Activated CD4-positive, alpha-beta T cell treated with anti-CD3 and anti-CD28 coated beads for 48 hours (primary cell): ENCODE measurements around the gene GPR137B.
"Not testable (repeated sequence)": the region's sequence is repeated elsewhere in the genome, so short reads cannot be mapped to it uniquely, and the experiment has no call there.

Experiments
- DNase-seq: peaks from one replicate; pipeline ENCODE4 v3.0.0-alpha.2; 2020

Gene GPR137B

DNA sequence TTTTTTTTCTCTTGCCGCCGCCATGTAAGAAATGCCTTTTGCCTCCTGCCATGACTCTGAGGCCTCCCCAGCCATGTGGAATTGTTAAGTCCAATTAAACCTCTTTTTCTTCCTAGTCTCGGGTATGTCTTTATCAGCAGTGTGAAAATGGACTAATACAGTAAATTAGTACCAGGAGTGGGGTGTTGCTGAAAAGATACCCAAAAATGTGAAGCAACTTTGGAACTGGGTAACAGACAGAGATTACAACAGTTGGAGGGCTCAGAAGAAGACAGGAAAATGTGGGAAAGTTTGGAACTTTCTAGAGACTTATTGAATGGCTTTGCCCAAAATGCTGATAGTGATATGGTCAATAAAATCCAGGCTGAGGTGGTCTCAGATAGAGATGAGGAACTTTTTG lies 19.4 kb downstream of the GPR137B start:
- DNase-seq: not testable (repeated sequence)

DNA sequence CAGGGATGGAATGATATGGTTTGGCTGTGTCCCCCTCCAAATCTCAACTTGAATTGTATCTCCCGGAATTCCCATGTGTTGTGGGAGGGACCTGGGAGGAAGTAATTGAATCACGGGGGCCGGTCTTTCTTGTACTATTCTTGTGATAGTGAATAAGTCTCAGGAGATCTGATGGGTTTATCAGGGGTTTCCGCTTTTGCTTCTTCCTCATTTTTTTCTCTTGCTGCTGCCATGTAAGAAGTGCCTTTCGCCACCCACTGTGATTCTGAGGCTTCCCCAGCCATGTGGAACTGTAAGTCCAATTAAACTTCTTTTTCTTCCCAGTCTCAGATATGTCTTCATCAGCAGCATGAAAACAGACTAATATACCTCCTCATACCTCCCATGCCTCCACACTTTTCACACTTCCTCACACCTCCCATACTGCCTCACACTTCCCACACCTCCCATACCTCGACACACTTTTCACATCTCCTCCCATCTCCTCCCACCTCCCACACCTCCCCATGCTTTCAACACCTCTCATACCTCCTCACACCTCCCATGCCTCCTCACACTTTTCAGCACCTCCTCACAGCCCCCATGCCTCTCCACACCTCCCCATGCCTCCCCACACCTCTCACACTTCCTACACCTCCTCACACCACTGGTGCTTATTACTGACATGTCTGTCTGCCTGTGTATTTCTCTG lies 21.3 kb downstream of the GPR137B start:
- DNase-seq: no peak

GRCh38 chr1:236164273-236164672 lies 21.9 kb downstream of the GPR137B start:
- no peak for DNase-seq

DNA sequence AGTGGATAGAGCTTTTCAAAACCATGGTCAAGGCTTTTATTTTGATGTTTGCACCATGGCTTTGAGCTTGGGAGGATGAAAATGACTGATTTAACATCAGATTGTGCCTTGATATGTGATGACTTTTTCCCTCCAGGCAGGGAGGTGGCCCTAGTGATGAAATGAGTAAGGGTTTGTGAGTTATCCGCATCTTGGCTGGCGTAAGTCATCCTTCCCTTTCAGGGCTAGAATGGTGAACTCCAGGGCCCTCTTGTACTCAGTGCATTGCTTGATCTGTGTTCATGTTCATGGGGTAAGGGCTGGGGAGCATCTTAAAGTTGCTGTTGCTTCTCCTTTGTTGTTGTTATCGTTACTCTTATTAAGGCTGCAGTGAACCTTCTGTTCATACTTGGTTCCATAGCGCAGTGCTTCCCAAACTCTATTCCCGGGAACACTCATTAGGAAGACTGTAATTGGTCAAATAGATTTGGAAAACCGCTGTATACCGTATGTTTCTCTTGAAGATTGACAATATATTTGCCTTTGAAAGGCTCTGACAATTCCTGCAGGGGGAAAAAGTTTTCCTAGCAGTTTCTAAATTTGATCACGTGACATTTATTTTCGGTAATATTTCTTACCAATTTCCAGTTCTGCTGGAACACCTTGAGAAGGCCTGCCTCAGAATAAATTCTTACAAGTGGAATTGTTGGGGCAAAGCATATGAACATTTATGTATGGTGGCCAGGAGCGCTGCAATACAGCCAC lies 23.1 kb downstream of the GPR137B start:
- peak; percentile 22 for DNase-seq

GRCh38 chr1:236166041-236166440 lies 23.7 kb downstream of the GPR137B start:
- DNase-seq: no peak

GRCh38 chr1:236167154-236167553 lies 24.8 kb downstream of the GPR137B start:
- no peak for DNase-seq

GRCh38 chr1:236167578-236167977 lies 25.2 kb downstream of the GPR137B start:
- no peak for DNase-seq

- peak; percentile 36 for DNase-seq
These were observed 26.5 kb downstream of the GPR137B start for GRCh38 chr1:236168716-236169429.

DNA sequence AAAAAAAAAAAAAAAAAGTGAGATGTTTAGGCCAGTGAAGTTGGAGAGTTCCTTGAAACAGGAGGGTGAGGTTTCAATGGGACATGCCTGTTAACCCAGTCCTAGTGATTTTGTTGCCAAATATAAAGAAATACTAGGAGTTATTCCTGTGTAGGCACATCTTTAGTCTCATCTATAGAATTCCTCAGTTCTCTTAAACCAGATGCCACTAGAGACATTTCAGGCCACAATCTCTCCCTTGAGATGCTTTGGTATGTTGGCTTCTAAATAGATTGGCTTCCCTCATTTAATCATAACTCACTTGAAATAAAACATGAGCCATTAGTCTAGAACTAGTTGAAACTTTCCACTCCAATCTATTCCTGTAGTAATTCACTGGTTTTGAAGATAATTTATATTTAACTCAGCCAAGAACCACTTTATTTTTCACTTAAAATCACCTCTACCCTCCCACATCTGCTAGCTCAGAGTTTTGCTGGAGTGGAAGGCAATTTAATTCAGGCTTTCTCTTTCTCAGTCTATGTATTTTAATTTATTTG lies 29.8 kb downstream of the GPR137B start:
- DNase-seq: no peak

DNA sequence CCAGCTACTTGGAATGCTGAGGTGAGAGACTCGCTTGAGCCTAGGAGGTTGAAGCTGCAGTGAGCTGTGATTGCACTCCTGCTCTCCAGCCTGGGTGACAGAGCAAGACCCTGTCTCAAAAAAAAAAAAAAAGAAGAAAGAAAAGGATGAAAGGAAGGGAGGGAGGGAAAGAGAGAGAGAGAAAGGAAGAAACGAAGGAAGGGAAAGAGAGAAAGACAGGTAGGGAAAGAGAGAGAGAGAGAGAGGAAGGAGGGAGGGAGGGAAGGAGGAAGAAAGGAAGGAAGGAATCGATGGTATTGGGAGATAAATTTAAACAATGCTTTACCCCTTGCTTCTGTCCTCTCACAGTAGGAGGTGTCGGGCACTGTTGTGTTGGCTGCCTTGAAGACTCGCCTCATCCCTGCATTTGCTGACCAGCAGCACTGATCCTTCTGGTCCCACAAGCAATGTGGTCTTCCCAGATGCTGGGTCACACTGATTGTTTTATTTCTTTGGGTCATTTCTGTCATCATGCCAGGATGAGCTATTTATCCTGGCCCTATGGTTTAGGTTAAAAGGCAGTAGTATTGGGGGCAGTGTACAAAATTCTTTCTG lies 30.9 kb downstream of the GPR137B start:
- DNase-seq: no peak

DNA sequence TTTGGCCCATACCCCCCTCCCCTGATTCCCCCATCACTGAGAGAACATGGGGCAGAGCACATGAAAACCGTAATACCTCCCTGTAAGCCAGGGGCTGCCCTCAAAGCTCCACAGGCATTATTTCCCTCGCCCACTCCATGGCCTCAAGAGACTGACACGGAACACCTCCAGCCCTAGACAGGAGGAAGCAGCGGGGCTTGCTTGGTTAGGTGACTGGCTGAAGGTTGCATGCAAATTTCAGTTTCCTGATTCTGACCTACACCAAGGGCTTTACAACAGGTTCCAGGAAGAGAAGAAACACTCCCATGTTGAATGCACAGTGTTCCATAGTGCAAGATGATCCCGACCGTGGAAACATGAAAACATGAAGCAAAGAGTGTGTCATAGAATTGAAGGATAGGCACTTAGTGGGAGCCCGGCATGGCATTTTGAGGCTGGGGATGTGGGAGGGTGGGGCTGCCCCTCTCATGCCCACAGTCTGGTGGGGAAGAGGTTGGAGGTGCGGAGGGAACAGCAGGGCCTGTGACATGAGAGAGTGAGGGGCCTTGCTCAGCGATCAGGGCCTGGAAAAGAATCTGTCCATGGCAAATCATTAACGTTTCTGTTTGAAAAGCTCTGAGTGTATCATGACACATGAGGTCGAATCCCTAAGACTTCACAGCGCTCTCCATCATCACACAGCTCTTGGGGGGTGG lies 33.5 kb downstream of the GPR137B start:
- no peak for DNase-seq

DNA sequence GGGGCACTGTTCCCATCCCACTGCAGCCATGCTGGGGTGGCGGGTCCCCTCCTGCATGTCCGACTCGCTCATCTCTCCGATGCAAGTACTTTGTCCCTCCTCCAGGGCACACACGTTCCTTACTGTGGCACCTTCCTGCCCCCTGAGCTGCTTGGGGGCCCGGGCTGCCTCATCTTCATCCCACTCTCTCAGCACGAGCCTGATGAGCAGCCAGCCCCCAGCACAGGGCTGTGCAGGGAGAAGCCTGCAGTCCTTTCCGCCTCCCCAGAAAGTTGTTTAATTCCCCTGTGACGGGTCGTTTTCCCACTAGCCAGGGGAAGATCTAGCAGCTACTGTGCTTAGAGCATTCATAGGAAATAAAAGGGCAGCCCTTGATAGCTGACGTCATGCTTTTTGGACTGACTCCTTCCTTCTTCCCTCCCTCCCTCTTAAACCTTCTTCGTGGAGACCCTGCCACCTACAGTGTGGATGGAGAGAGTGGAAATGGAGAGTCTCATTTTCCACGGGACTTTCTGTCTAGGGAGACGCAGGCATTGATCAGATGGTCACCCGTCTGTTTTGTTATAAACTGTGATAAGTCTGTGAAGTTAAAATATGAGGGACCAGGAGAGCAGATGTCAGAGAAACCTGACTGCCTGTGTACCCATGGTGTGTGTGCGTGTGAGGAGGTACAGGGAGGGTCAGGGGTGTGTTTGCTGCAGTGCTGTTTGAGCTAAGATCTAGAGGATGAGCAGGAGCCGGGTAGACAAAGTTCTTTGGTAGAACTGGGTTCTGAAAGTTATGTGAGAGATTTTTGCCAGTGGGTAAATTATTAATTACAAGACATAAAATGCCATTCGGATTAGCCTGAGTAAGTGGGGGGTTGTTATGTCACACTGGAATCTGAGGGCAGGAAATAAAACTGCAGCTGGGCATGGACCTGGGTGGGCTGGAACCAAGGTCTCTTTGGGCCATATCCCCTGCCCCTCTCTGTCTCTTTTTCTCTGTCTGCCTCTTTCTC lies 34.3 kb downstream of the GPR137B start:
- DNase-seq: no peak

DNA sequence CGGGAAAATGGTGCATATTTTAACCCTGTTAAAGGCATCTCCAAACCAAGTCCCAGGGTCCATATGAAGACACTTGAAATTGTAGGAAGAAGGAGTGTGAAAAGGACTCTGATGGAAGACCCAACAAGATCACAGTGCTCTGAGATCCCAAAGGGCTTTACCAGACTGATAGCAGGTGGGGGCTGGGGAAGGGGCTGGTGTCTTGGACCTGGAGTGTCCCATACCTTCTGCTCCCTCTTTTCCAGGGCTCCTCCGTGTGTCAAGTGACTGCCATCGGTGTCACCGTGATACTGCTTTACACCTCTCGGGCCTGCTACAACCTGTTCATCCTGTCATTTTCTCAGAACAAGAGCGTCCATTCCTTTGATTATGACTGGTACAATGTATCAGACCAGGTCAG lies 37.3 kb downstream of the GPR137B start:
- DNase-seq: no peak

DNA sequence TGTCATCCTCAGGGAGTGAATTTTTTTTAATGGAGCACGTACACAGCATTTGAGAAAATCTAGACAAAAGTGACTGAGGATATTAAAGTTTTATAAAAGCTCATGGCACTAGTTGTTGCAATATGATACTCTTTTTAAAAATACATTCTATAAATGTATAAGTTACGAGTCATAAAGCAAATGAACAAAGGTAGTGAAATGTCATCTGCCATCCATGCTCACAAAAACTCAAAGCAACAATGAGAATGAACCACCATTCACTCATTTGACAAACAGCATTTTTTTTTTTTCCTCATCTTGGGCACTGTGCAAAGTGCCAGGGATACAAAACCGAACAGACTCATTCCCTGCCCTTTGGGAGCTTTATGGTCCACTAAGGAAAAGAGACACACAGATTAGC lies 38.7 kb downstream of the GPR137B start:
- no peak for DNase-seq

DNA sequence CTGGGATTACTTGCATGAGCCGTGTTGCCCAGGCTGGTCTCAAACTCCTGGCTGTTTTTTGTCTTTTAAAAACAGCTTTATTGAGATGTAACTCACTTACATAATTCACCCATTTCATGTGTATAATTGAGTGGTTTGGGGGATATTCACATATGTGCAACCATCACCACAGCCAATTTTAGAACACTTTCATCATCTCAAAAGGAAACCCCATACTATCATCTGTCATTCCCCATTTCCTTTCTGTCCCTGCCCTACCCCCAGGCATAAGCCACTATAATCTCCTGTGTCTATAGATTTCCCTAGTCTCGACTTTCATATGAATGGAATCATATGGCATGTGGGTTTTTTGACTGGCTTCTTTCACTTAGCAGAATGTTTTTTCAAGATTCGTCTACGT lies 43.3 kb downstream of the GPR137B start:
- no peak for DNase-seq

GRCh38 chr1:236186471-236186870 lies 44.1 kb downstream of the GPR137B start:
- not testable (repeated sequence) for DNase-seq

- DNase-seq: not testable (repeated sequence)
These were observed 45.7 kb downstream of the GPR137B start for GRCh38 chr1:236188084-236188483.

DNA sequence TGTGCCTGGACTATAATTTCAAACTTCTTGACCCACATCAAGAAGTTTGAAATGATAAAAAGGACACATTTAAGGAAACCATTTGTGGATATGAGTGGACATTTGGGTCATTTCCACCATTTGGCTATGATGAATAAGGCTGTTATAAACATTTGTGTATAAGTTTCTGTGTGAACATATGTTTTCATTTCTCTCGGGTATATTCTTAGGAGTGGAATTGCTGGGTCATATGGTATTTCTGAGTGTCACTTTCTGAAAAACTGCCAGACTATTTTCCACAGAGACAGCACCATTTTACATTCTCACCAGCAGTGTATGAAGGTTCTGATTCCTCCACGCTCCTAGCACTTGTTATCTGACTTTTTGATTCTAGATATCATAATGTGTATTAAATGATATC lies 50.8 kb downstream of the GPR137B start:
- DNase-seq: no peak

GRCh38 chr1:236200925-236201324 lies 58.6 kb downstream of the GPR137B start:
- DNase-seq: no peak

- no peak for DNase-seq
These were observed 59.4 kb downstream of the GPR137B start for GRCh38 chr1:236201786-236202185.

DNA sequence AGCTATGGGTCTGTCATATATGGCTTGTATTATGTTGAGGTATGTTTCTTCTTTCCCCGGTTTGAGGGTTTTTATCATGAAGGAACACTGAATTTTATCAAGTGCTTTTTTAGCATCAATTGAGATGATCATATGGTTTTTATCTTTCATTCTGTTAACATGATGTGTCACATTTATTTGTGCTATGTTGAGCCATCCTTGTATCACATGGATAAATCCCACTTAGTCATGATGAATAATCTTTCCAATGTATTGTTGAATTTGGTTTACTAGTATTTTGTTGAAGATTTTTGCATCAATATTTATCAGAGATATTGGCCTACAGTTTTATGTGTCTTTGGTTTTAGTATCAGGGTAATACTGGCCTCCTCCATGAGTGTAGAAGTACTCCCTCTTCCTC lies 61.7 kb downstream of the GPR137B start:
- no peak for DNase-seq
